Measurements from ENCODE around the gene PPP1R3G. TPM values are rescaled to one million over a fixed set of nuclear protein-coding genes. Genes with fewer than 3 reads are reported as not detected.

Gene PPP1R3G
- total RNA-seq, 1 experiment from 2014 or later: 0.60 TPM

Other genes starting within 250 kb of the PPP1R3G start
- 35.3 and 45.5 TPM in 2 replicates for gene RPP40, start 81.3 kb upstream of the PPP1R3G start, total RNA-seq (2014; rRNA removed; shearing (Covaris generic))
- gene LYRM4, start 175.6 kb downstream of the PPP1R3G start, total RNA-seq (2014; rRNA removed; shearing (Covaris generic)): 42.5 and 44.9 TPM in 2 replicates
- gene FARS2, start 176.2 kb downstream of the PPP1R3G start, total RNA-seq (2014; rRNA removed; shearing (Covaris generic)): 15.0 and 21.9 TPM in 2 replicates

Data from RPMI7951 (cell line).